VCaP (cell line): ENCODE results near the gene SLC24A3.

Experiments
- H3K27ac ChIP-seq: fragments of 450-650 bp; 2 replicates; pipeline ENCODE4 v1.5.1; 2017
- CTCF ChIP-seq: fragments of 450-650 bp; conservative IDR thresholded peaks from 2 replicates; pipeline ENCODE4 v1.5.1; 2017; ENCODE audit warnings: mild to moderate bottlenecking, moderate library complexity

Gene SLC24A3

DNA sequence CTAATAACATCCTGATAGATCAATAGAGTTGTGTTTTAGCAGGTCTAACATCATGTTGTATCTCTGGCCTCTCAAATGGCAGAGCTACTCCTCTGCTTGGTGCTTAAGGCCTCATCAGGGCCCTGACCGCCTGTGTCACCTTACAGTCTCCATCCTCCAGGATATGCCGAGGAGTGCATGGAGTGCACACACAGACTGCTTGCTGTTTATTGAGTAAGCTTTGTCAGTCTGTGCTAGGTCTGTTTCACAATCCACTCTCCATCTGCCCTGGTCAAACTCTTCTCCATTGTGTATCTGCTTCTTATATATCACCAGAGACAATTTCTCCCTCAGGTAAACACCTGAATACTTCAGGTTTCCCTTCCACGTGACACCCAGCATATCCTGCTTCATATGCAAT, 136.1 kb downstream of the SLC24A3 start:
- no peak for TF ChIP-seq CTCF
- no peak overlapping the region for H3K27ac ChIP-seq

DNA sequence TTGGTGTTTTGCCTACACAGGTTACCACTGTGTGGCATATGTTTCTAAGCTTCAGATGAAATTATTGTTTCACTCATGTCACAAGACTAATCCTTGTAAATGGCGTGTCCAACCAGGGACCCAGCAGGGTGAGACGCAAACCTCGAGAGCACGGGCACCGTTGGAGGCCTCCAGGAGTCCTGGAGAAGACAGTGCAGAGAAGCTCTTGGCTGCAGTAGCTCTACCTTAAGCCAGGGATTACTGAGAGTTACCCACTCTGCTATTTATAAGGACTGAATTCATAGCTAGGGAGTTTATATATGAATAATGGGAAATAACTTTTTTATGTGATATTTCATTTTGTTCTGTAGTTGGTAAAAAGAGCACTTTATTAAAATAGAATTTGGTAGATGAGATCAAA, 137.4 kb downstream of the SLC24A3 start:
- no peak for TF ChIP-seq CTCF
- no peak overlapping the region for H3K27ac ChIP-seq

GRCh38 chr20:19351542-19351941, 139.1 kb downstream of the SLC24A3 start:
- no peak for TF ChIP-seq CTCF
- H3K27ac ChIP-seq: no peak overlapping the region

- TF ChIP-seq CTCF: no peak
- no peak overlapping the region for H3K27ac ChIP-seq
Measured at GRCh38 chr20:19354950-19355349, 142.5 kb downstream of the SLC24A3 start.

- no peak overlapping the region for H3K27ac ChIP-seq
- no peak for TF ChIP-seq CTCF
Measured at GRCh38 chr20:19361790-19362189, 149.3 kb downstream of the SLC24A3 start.

- TF ChIP-seq CTCF: no peak
- no peak overlapping the region for H3K27ac ChIP-seq
Measured at GRCh38 chr20:19363476-19363875, 151.0 kb downstream of the SLC24A3 start.

GRCh38 chr20:19367591-19367990, 155.1 kb downstream of the SLC24A3 start:
- no peak overlapping the region for H3K27ac ChIP-seq
- no peak for TF ChIP-seq CTCF

DNA sequence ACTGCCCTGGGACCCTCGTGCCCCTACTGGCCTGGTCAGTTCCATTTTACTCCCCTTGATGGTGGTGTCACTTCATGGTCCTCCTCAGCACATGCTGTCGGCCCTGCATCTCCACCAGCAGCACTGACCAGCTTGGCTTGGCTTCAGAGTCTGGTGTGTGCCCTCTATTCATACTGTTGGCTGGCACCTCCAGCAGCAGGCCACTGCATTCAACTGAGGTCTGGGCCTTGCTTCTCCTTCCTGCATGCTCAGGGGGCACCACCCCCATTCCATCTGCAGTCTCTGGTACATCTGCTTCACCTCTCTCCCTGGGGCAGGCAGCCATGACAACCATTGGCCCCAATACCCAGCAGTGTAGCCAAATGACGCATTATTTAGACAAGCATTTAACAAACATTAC, 155.9 kb downstream of the SLC24A3 start:
- no peak for TF ChIP-seq CTCF
- H3K27ac ChIP-seq: no peak overlapping the region
